Subcutaneous abdominal adipose tissue (tissue), 5 donors: ENCODE results near the gene CABLES2.

Experiments used
- H3K27ac ChIP-seq: one replicate; pipeline ENCODE4 v1.7.0; 2013; ENCODE audit warnings: low read depth, mild to moderate bottlenecking, inconsistent platforms, low read length, moderate library complexity
- H3K27me3 ChIP-seq, 5 donors: one replicate each; pipeline ENCODE4 v1.7.0; 2013; ENCODE audit warnings: low read length in 5 of 5, inconsistent platforms in 1 of 5; ENCODE audit not compliant: control insufficient read depth in 5 of 5, insufficient read depth in 4 of 5
- H3K36me3 ChIP-seq, 5 donors: one replicate each; pipeline ENCODE4 v1.7.0; 2013; ENCODE audit warnings: low read length in 5 of 5; ENCODE audit not compliant: control insufficient read depth in 5 of 5, insufficient read depth in 5 of 5
- H3K4me1 ChIP-seq, 5 donors: one replicate each; pipeline ENCODE4 v1.7.0; 2013; ENCODE audit warnings: low read length in 5 of 5, mild to moderate bottlenecking in 3 of 5, moderate library complexity in 1 of 5; ENCODE audit not compliant: control insufficient read depth in 5 of 5, insufficient read depth in 5 of 5
- H3K4me3 ChIP-seq, 5 donors: one replicate each; pipeline ENCODE4 v1.7.0; 2013; ENCODE audit warnings: low read length in 5 of 5, low read depth in 1 of 5
- H3K9ac ChIP-seq, 5 donors: one replicate each; pipeline ENCODE4 v1.7.0; 2013; ENCODE audit warnings: low read length in 5 of 5, mild to moderate bottlenecking in 4 of 5, moderate library complexity in 3 of 5
- H3K9me3 ChIP-seq, 5 donors: one replicate each; pipeline ENCODE4 v1.7.0; 2013; ENCODE audit warnings: low read length in 5 of 5; ENCODE audit not compliant: control insufficient read depth in 5 of 5
- donor health status: healthy.
- donor health status: healthy.
- donor health status: healthy.
- donor health status: healthy.
- donor health status: healthy.

Gene CABLES2

DNA sequence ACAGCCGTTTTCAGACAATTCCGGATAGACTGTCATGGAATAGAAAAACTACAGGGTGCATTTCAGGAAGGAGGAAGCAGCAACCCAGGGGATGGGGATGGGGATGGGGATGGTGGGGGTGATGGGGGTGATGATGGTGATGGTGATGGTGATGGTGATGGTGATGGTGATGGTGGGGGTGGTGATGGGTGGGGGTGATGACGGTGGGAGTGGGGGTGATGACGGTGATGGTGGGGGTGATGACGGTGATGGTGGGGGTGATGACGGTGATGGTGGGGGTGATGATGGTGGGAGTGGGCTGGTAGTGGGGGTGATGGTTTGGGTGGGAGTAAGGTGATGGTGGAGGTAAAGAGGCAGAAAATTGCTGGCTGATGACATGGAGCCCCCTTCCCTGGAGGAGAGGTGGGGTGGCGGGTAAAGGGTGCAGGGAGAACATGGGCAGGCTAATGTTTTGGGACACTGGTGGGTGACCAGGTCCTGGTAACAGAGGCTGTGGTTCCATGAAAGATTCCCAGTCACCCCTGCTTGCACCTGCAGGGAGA is 57.5 kb downstream of the CABLES2 start:
- Histone ChIP-seq H3K27ac (no peak overlapping the region), H3K36me3 (peaks cover 0 to 54% (median 46%) of the 10 kb centered on the region in 5 donors), H3K4me3 (no peak overlapping the region), H3K9me3 (no peaks in the 10 kb centered on the region), H3K27me3 (no peaks in the 10 kb centered on the region), H3K4me1 (peaks cover 0 to 17% (median 10%) of the 10 kb centered on the region in 5 donors), H3K9ac (no peak overlapping the region)

DNA sequence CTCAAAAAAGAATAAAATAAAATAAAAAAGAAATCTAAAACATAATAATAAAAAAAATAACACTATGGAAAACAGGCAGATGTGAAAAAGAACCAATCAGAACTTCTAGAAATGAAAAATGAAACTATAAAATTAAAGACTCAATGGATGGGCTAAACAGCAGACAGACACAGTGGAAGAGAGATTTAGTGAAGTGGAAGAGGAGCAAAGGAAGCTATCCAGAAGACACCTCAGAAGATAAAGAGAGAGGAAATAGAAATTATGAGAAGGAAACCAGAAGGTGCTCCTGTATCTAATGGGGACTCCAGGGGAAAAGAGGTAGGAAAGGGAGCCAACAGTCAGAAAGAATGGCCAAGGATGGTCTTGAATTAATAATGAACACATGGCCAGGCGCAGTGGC is 58.5 kb downstream of the CABLES2 start:
- H3K9me3 ChIP-seq = no peaks in the 10 kb centered on the region
- no peaks in the 10 kb centered on the region for H3K27me3 ChIP-seq
- H3K4me3 ChIP-seq = no peak overlapping the region
- H3K27ac ChIP-seq = no peak overlapping the region
- H3K36me3 ChIP-seq = peaks cover 0 to 54% (median 46%) of the 10 kb centered on the region in 5 donors
- peaks cover 0 to 14% (median 8%) of the 10 kb centered on the region in 5 donors for H3K4me1 ChIP-seq
- H3K9ac ChIP-seq = no peak overlapping the region

DNA sequence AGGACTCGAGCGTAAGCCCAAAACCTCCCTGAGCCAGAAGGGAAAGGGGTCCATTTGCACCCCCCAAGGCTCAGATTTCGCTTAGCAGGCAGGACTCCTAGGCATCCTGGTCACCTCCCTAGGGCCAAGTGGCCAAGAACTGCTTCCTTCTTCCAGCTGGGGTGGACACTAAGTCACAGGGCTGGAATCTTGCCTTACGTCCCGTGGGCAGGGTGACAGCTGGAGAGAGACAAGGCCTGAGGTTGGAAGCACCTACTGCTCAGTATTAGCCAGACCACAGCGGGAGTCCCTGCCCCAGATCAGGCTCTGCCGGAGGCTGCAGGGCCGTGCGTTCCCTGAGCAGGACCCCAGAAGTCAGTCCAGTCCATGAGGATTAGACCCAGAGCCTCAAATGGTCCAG is 59.6 kb downstream of the CABLES2 start:
- Histone ChIP-seq H3K36me3 (peaks cover 0 to 57% (median 43%) of the 10 kb centered on the region in 5 donors), H3K27me3 (no peaks in the 10 kb centered on the region), H3K9ac (no peak overlapping the region), H3K27ac (no peak overlapping the region), H3K9me3 (no peaks in the 10 kb centered on the region), H3K4me1 (peaks cover 0 to 2% (median under 1%) of the 10 kb centered on the region in 5 donors), H3K4me3 (no peak overlapping the region)

DNA sequence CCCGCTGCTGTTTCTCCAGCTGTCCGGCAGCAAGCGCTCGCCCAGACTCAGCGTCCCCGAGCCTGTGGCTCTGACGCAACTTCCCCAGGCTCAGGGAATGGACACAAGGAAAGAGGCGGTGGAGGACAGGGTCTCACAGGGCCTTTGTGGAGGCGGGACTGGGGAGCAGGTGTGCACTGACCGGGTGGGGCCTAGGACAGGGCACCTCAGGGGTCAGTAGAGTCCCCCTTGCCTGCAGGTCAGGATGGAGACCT is 60.0 kb downstream of the CABLES2 start:
- H3K9ac ChIP-seq = no peak overlapping the region
- H3K36me3 ChIP-seq = peaks cover 0 to 54% (median 43%) of the 10 kb centered on the region in 5 donors
- no peaks in the 10 kb centered on the region for H3K4me1 ChIP-seq
- no peak overlapping the region for H3K4me3 ChIP-seq
- no peak overlapping the region for H3K27ac ChIP-seq
- no peaks in the 10 kb centered on the region for H3K9me3 ChIP-seq
- no peaks in the 10 kb centered on the region for H3K27me3 ChIP-seq

DNA sequence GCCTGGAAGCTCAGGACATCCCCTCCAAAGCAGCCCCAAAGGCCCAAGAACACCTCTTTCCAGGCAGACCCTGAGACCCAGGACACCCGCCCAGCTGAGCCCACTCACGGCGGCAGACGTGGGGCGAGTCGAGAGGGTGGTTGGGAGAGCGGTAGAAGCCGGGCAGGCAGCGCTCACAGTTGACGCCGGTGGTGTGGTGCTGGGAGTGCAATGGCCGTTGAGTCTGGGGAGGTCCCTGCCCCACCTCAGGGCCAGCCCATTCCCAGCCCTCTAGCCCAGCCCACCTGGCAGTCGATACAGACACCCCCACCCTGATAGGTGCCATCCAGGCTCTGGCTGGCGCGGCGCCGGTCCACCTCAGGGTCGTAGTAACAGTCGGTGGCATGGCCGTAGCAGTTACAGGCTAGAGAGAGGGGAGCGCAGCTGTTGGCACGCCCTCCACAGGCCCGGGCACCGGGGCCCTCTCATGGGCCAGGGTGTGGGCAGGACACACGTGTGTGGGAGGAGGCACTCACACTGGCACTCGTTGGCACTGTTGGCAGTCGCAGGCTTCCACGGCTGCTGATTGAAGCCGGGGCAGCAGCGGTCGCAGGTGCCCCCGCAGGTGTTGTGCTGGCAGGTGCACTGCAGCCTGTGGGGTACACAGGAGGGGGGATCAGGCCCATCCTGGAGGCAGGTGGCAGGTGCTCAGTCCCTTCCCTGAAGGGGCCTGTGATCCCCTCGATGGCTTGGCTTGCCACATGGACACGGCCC is 60.5 kb downstream of the CABLES2 start:
- peaks cover 0 to 50% (median 38%) of the 10 kb centered on the region in 5 donors for H3K36me3 ChIP-seq
- no peaks in the 10 kb centered on the region for H3K4me1 ChIP-seq
- H3K9ac ChIP-seq = no peak overlapping the region
- no peaks in the 10 kb centered on the region for H3K27me3 ChIP-seq
- H3K27ac ChIP-seq = no peak overlapping the region
- no peak overlapping the region for H3K4me3 ChIP-seq
- no peaks in the 10 kb centered on the region for H3K9me3 ChIP-seq

DNA sequence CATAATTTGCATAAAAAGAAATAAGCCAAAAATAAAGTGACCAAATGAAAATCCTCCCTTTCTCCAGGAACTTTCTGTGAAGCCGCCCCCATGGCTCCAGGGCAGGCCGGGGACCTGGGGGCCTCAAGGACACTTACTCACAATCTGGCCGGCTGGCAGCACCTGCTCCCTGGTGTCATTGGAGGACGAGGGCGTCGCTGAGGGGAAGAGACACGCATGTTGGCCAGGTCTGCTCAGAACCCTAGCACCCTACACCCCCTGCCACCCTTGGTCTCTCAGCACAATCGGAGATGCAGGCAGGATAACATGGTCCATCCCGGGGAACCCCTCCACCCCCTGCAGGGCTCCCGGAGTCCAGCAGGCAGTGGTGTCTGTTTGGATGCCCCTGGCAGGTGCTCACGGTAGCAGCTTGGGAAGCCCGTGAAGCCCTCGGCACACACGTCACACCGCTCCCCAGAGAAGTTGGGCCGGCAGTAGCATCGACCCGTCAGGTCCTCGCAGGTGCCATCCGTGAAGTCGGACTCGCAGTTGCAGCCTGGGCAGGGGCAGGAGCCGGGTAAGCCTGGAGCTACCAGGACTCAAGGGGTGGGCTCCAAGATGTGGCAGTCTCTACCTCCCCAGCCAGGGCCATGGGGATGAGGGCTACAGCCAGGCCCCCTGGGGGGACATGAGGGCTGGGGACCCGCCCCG is 61.3 kb downstream of the CABLES2 start:
- peaks cover 0 to 47% (median 31%) of the 10 kb centered on the region in 5 donors for H3K36me3 ChIP-seq
- H3K4me1 ChIP-seq = no peaks in the 10 kb centered on the region
- H3K9me3 ChIP-seq = no peaks in the 10 kb centered on the region
- no peaks in the 10 kb centered on the region for H3K27me3 ChIP-seq
- H3K4me3 ChIP-seq = no peak overlapping the region
- H3K9ac ChIP-seq = no peak overlapping the region
- H3K27ac ChIP-seq = no peak overlapping the region

DNA sequence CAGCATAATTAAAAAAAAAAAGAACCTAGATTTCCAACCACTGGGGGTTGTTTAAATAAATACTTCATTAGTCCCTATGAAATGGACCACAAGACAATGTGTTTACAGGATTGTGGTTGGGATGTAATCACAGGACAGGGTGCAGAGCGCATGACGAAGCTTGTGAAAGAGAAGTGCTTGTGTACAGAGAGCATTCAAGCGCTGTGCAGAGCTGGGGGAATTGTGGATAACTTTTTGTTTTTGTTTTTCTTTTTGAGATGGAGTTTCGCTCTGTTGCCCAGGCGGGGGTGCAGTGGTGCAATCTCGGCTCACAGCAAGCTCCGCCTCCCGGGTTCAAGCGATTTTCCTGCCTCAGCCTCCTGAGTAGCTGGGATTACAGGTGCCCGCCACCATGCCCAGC is 62.3 kb downstream of the CABLES2 start:
- Histone ChIP-seq H3K27ac (no peak overlapping the region), H3K27me3 (no peaks in the 10 kb centered on the region), H3K4me3 (no peak overlapping the region), H3K4me1 (no peaks in the 10 kb centered on the region), H3K9ac (no peak overlapping the region), H3K36me3 (peaks cover 0 to 42% (median 24%) of the 10 kb centered on the region in 5 donors), H3K9me3 (no peaks in the 10 kb centered on the region)

DNA sequence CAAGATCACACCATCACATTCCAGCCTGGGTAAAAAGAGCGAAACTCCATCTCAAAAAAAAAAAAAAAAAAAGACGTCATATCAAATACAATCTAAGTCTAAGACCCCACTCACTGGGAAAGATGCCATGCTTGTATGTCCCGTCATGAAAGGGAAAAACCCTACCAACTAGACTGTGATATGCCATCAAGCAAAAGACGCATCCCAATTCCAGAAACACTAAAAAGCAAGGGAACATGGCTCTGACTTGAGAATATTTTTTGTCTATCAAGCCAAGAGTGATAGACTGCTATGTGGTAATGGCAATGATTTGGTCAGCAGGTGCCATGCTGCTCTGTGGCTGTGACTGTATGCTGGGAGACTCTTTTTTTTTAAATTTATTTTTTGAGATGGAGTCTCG is 63.0 kb downstream of the CABLES2 start:
- Histone ChIP-seq H3K36me3 (peaks cover 0 to 44% (median 26%) of the 10 kb centered on the region in 5 donors), H3K27me3 (no peaks in the 10 kb centered on the region), H3K4me3 (no peak overlapping the region), H3K27ac (no peak overlapping the region), H3K9ac (no peak overlapping the region), H3K4me1 (no peaks in the 10 kb centered on the region), H3K9me3 (no peaks in the 10 kb centered on the region)

DNA sequence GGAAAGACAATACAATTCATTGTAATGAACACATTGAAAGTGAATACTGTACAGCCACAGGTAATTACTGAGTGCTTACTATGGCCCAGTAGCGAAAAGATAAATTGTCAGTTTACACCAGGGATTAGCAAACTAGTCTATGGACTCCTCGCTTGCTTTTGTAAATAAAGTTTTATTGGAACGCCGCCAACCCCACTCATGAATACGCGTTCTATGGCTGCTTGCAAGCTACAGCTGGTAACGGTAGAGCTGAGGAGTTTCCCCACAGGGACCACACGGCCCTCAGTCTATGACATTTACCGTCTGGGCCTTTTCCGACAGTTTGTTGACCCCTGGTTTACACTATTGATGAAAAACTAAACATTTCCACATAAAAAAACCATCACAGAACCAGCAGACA is 64.2 kb downstream of the CABLES2 start:
- Histone ChIP-seq H3K4me1 (no peaks in the 10 kb centered on the region), H3K27ac (no peak overlapping the region), H3K27me3 (no peaks in the 10 kb centered on the region), H3K4me3 (no peak overlapping the region), H3K9ac (no peak overlapping the region), H3K36me3 (peaks cover 0 to 48% (median 30%) of the 10 kb centered on the region in 5 donors), H3K9me3 (no peaks in the 10 kb centered on the region)

DNA sequence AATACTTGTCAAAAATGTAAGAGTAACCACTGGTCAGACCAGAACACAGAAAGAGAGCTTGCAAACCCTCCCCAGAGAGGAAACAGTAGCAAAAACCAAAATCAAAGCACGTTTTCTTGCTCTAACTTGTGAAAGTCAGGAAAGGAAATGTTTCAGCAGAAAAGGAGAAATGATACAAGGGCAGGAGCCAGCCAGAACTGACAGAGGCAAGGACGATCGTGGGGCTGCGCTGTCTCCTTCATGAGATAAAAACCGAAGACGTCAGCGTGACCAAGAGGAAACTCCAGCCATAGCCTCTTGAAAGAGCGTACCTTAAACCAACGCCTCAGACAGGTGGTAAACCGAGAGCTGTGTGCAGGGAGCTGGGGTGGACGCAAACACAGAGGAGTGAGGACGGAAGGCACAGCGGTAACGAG is 67.4 kb downstream of the CABLES2 start:
- Histone ChIP-seq H3K27me3 (no peaks in the 10 kb centered on the region), H3K27ac (no peak overlapping the region), H3K9ac (no peak overlapping the region), H3K4me1 (no peaks in the 10 kb centered on the region), H3K36me3 (peaks cover 0 to 50% (median 36%) of the 10 kb centered on the region in 5 donors), H3K4me3 (no peak overlapping the region), H3K9me3 (no peaks in the 10 kb centered on the region)
